ENCODE data around the gene CYP4B1. TPM values are rescaled to one million over a fixed set of nuclear protein-coding genes. Genes with fewer than 3 reads are reported as not detected.

Gene CYP4B1
- total RNA-seq, 1 donor from 2014 or later, result 11.5 TPM

DNA sequence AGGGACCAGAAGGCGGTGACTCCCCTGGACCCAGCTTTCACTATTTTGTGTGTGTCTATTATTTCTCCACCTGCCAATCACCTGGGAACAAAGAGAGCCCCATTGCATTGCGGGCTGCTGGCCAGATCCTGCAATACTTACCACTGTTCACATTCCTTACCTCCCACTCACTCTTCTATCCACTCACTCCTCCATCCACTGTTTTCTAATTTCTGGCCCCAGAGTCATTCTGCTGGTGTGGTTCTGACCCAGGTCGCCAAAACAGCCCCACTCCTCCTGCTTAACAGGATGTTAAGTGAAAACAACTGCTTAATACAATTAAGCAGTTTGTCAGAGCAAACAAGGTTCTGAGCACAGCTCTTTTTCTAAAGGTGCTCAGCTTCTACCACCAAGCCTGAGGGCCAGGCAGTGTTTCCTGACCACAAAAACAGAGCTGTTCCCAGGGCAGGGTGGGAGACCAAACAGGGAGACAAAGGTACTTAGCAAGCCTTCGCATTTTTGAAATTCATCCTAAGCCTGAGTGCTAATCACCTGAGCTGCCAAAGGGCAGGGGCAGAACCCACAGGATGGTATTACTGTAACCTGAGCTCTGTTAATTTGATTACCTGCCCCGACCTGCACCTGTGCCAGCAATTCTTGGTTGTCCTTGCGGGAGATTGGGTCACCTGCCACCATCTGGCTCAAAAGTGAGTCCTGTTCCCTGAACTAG, 41.4 kb upstream of the CYP4B1 start:
- peaks cover 39% of the 10 kb centered on the region for H3K27me3 ChIP-seq (ENCODE audit: low read depth)
- TF ChIP-seq, protein P1, sequence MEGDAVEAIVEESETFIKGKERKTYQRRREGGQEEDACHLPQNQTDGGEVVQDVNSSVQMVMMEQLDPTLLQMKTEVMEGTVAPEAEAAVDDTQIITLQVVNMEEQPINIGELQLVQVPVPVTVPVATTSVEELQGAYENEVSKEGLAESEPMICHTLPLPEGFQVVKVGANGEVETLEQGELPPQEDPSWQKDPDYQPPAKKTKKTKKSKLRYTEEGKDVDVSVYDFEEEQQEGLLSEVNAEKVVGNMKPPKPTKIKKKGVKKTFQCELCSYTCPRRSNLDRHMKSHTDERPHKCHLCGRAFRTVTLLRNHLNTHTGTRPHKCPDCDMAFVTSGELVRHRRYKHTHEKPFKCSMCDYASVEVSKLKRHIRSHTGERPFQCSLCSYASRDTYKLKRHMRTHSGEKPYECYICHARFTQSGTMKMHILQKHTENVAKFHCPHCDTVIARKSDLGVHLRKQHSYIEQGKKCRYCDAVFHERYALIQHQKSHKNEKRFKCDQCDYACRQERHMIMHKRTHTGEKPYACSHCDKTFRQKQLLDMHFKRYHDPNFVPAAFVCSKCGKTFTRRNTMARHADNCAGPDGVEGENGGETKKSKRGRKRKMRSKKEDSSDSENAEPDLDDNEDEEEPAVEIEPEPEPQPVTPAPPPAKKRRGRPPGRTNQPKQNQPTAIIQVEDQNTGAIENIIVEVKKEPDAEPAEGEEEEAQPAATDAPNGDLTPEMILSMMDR (IDR thresholded peaks at IDR 0.05; ENCODE audit: borderline replicate concordance), result no peak
- no peak overlapping the region for H3K27ac ChIP-seq (replicated peaks)
- intact Hi-C loops (cut with micrococcal nuclease), result no loop called here
- no peaks in the 10 kb centered on the region for H3K36me3 ChIP-seq
- DNase-seq, result no peak
- no peaks in the 10 kb centered on the region for H3K4me1 ChIP-seq
- no peaks in the 10 kb centered on the region for H3K9me3 ChIP-seq (replicated peaks)
- no peak overlapping the region for H3K4me3 ChIP-seq

GRCh38 chr1:46757956-46758528, 40.8 kb upstream of the CYP4B1 start:
- TF ChIP-seq, protein P1 (IDR thresholded peaks at IDR 0.05; ENCODE audit: borderline replicate concordance), result no peak
- no peak for DNase-seq
- H3K9me3 ChIP-seq (replicated peaks), result peaks cover 6% of the 10 kb centered on the region
- H3K27me3 ChIP-seq (ENCODE audit: low read depth), result peaks cover 46% of the 10 kb centered on the region
- H3K4me1 ChIP-seq, result no peaks in the 10 kb centered on the region
- H3K27ac ChIP-seq (replicated peaks), result no peak overlapping the region
- no peaks in the 10 kb centered on the region for H3K36me3 ChIP-seq
- H3K4me3 ChIP-seq, result no peak overlapping the region
- intact Hi-C loops (cut with micrococcal nuclease), result no loop called here

GRCh38 chr1:46760558-46761166, 38.2 kb upstream of the CYP4B1 start:
- intact Hi-C loops (cut with micrococcal nuclease), result no loop called here
- TF ChIP-seq, protein P1 (IDR thresholded peaks at IDR 0.05; ENCODE audit: borderline replicate concordance), result no peak

DNA sequence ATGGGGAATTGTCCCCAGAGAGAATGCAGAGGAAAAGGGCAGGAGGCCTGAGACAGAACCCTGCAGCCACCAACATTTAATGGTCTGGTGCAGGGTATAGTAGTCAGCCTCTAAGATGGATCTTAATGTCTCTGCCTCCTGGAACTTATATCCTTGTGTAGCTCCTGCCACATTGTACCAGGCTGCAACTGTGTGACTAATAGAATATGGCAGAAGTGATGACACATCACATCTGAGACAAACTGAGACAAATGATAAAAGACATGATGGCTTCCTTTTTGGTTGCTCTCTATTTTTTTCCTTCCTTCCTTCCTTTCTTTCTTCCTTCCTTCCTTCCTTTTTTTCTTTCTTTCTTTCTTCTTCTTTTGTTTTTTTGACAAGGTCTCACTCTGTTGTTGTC, 37.1 kb upstream of the CYP4B1 start:
- no peak for DNase-seq
- TF ChIP-seq, protein P1 (IDR thresholded peaks at IDR 0.05; ENCODE audit: borderline replicate concordance), result no peak
- H3K4me1 ChIP-seq, result no peaks in the 10 kb centered on the region
- no peaks in the 10 kb centered on the region for H3K36me3 ChIP-seq
- peaks cover 6% of the 10 kb centered on the region for H3K9me3 ChIP-seq (replicated peaks)
- no peak overlapping the region for H3K27ac ChIP-seq (replicated peaks)
- no peak overlapping the region for H3K4me3 ChIP-seq
- peaks cover 58% of the 10 kb centered on the region for H3K27me3 ChIP-seq (ENCODE audit: low read depth)
- intact Hi-C loops (cut with micrococcal nuclease), result no loop called here

More at GRCh38 chr1:46760558-46761166, 38.2 kb upstream of the CYP4B1 start:
- Histone ChIP-seq H3K9me3 (replicated peaks) (peaks cover 6% of the 10 kb centered on the region), H3K27me3 (ENCODE audit: low read depth) (peaks cover 58% of the 10 kb centered on the region), H3K4me1 (no peaks in the 10 kb centered on the region), H3K4me3 (no peak overlapping the region), H3K27ac (replicated peaks) (no peak overlapping the region), H3K36me3 (no peaks in the 10 kb centered on the region)
- no peak for DNase-seq

GRCh38 chr1:46764402-46764801, 34.4 kb upstream of the CYP4B1 start:
- H3K4me1 ChIP-seq, result no peaks in the 10 kb centered on the region

More at GRCh38 chr1:46764402-46764801, 34.4 kb upstream of the CYP4B1 start:
- H3K4me3 ChIP-seq, result no peak overlapping the region
- peaks cover 14% of the 10 kb centered on the region for H3K9me3 ChIP-seq (replicated peaks)
- DNase-seq, result no peak
- intact Hi-C loops (cut with micrococcal nuclease), result no loop called here
- H3K27ac ChIP-seq (replicated peaks), result no peak overlapping the region
- no peaks in the 10 kb centered on the region for H3K36me3 ChIP-seq
- TF ChIP-seq, protein P1 (IDR thresholded peaks at IDR 0.05; ENCODE audit: borderline replicate concordance), result no peak
- peaks cover 51% of the 10 kb centered on the region for H3K27me3 ChIP-seq (ENCODE audit: low read depth)
